Loucy (cell line): Measurements from ENCODE around the gene DNAJC16.
"Not testable (repeated sequence)": the region's sequence is repeated elsewhere in the genome, so short reads cannot be mapped to it uniquely, and the experiment has no call there.

Source experiments
- H2AFZ ChIP-seq: fragments of 200-600 bp; sonication (generic); 2 replicates; pipeline ENCODE4 v1.6.0; 2016; ENCODE audit warnings: antibody characterized with exemption, mild to moderate bottlenecking, low read length, moderate library complexity
- H3F3A ChIP-seq: fragments of 200-600 bp; 2 replicates; pipeline ENCODE4 v1.6.0; 2016; ENCODE audit warnings: antibody characterized with exemption, low read depth, mild to moderate bottlenecking
- H3K27me3 ChIP-seq: fragments of 200-600 bp; sonication (generic); 2 replicates; pipeline ENCODE4 v1.6.1; 2014; ENCODE audit warnings: low read length, mild to moderate bottlenecking; ENCODE audit not compliant: insufficient read depth, poor library complexity, severe bottlenecking
- H3K36me3 ChIP-seq: fragments of 200-600 bp; sonication (generic); 2 replicates; pipeline ENCODE4 v1.6.1; 2016; ENCODE audit warnings: low read length; ENCODE audit not compliant: insufficient read depth
- H3K4me1 ChIP-seq: fragments of 200-600 bp; sonication (generic); 2 replicates; pipeline ENCODE4 v1.5.1; 2014; ENCODE audit warnings: low read length, mild to moderate bottlenecking; ENCODE audit not compliant: insufficient read depth, poor library complexity, severe bottlenecking
- H3K4me2 ChIP-seq: fragments of 200-600 bp; sonication (generic); 2 replicates; pipeline ENCODE4 v1.6.0; 2014; ENCODE audit warnings: antibody characterized with exemption, low read length, low read depth, mild to moderate bottlenecking; ENCODE audit not compliant: poor library complexity, severe bottlenecking
- H3K4me3 ChIP-seq: fragments of 200-600 bp; sonication (generic); 2 replicates; pipeline ENCODE4 v1.5.1; 2014; ENCODE audit warnings: low read length, mild to moderate bottlenecking, mixed read lengths; ENCODE audit not compliant: poor library complexity, severe bottlenecking
- H3K79me2 ChIP-seq: fragments of 200-600 bp; sonication (generic); 2 replicates; pipeline ENCODE4 v1.6.1; 2014; ENCODE audit warnings: low read length; ENCODE audit not compliant: insufficient read depth
- H3K9ac ChIP-seq: fragments of 200-600 bp; sonication (generic); 2 replicates; pipeline ENCODE4 v1.6.0; 2014; ENCODE audit warnings: mild to moderate bottlenecking, low read depth, low read length, moderate library complexity; ENCODE audit not compliant: poor library complexity, severe bottlenecking
- H3K9me2 ChIP-seq: fragments of 200-600 bp; sonication (generic); replicated peaks from 2 replicates; pipeline ENCODE4 v1.6.1; 2016; ENCODE audit warnings: low read depth, low read length, mixed read lengths
- H3K9me3 ChIP-seq: fragments of 200-600 bp; sonication (generic); 2 replicates; pipeline ENCODE4 v1.6.1; 2014; ENCODE audit warnings: mild to moderate bottlenecking, antibody characterized with exemption, low read length, low read depth; ENCODE audit not compliant: insufficient read depth
- H4K20me1 ChIP-seq: fragments of 200-600 bp; sonication (generic); 2 replicates; pipeline ENCODE4 v1.6.0; 2014; ENCODE audit warnings: antibody characterized with exemption, low read length, mild to moderate bottlenecking; ENCODE audit not compliant: insufficient read depth, poor library complexity, severe bottlenecking
- EZH2phosphoT487 ChIP-seq: fragments of 200-600 bp; IDR thresholded peaks from 2 replicates; pipeline ENCODE4 v1.6.1; 2018; ENCODE audit warnings: antibody characterized with exemption, mild to moderate bottlenecking, moderate library complexity, borderline replicate concordance
- TF ChIP-seq, protein P1 (sequence below): fragments of 200-600 bp; sonication (generic); conservative IDR thresholded peaks from 2 replicates; pipeline ENCODE4 v1.5.1; 2014; ENCODE audit warnings: mild to moderate bottlenecking, antibody characterized with exemption, low read length

Gene DNAJC16

DNA sequence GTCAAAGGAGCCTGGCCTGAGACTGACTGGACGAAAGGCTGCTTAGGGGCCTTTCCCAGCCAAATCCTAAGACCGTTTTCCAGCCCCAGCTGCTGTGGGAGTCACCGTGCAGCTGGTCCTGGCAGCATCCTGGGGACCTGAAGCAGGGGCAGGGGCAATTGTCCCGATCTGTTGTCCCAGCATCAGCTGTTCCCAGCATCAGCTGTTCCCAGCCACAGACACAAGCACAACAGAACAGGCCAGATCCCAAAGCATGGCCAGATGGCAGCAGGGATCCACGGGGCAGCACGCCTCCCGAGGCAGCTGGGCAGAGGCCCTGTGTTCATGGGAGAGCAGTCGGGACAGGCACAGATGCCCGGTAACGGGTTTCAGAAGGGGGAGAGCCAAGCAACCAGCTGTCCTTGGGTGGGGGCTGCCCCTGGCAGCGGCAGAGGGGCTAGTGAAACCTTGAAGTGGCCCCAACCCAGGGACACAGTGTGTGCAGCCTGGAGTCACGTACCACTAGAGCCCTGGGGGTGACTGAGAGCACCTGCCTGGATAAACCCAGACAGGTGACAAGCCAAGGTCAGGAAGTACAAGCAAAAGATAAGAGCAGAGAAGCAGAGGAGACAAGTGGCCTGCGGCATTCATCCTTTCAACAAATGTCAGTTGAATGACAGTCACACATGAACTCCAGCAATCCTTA lies 37.5 kb upstream of the DNAJC16 start:
- TF ChIP-seq EZH2phosphoT487 = no peak
- TF ChIP-seq, protein P1, sequence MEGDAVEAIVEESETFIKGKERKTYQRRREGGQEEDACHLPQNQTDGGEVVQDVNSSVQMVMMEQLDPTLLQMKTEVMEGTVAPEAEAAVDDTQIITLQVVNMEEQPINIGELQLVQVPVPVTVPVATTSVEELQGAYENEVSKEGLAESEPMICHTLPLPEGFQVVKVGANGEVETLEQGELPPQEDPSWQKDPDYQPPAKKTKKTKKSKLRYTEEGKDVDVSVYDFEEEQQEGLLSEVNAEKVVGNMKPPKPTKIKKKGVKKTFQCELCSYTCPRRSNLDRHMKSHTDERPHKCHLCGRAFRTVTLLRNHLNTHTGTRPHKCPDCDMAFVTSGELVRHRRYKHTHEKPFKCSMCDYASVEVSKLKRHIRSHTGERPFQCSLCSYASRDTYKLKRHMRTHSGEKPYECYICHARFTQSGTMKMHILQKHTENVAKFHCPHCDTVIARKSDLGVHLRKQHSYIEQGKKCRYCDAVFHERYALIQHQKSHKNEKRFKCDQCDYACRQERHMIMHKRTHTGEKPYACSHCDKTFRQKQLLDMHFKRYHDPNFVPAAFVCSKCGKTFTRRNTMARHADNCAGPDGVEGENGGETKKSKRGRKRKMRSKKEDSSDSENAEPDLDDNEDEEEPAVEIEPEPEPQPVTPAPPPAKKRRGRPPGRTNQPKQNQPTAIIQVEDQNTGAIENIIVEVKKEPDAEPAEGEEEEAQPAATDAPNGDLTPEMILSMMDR = no peak
- no peaks in the 10 kb centered on the region for H3K79me2 ChIP-seq
- no peak overlapping the region for H3K9ac ChIP-seq
- no peak overlapping the region for H3K4me2 ChIP-seq
- H3K4me1 ChIP-seq = peaks cover 24% of the 10 kb centered on the region
- H3K9me2 ChIP-seq = no peaks in the 10 kb centered on the region
- H3K4me3 ChIP-seq = no peak overlapping the region
- H3K36me3 ChIP-seq = no peaks in the 10 kb centered on the region; the same call in 1 of the 2 replicates
- H2AFZ ChIP-seq = no peak overlapping the region
- no peaks in the 10 kb centered on the region for H4K20me1 ChIP-seq
- 0 out of 2 replicates have a peak, but pooled peaks cover 2% of the 10 kb centered on the region for H3F3A ChIP-seq
- no peaks in the 10 kb centered on the region for H3K27me3 ChIP-seq
- H3K9me3 ChIP-seq = no peaks in the 10 kb centered on the region

DNA sequence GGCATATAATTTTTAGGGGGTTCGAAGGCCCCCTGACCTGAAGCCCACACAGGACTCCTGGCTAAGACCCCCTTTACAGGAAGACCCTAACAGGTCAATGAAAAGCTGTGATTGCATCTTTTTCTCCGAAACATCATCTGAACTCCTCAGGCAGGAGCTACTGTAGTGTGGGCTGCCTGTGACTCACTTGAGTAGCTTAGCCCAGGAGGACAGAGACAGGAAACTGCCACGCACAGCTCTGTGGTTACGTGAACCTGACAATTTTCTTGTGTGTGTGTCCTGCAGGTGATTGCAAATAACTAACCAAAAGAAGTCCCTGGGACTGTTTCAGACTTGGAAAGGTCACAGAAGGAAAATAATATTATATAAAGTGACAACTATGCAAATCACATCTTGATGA lies 35.6 kb upstream of the DNAJC16 start:
- not testable (repeated sequence) for H3K79me2 ChIP-seq, H3K36me3 ChIP-seq, H3F3A ChIP-seq, H3K9me2 ChIP-seq, H4K20me1 ChIP-seq, H3K27me3 ChIP-seq, H2AFZ ChIP-seq, H3K9me3 ChIP-seq
- Histone ChIP-seq H3K9ac (peak overlapping the region; percentile 34), H3K4me2 (peak overlapping the region; percentile 50), H3K4me3 (peak overlapping the region; percentile 23), H3K4me1 (peaks cover 24% of the 10 kb centered on the region)

DNA sequence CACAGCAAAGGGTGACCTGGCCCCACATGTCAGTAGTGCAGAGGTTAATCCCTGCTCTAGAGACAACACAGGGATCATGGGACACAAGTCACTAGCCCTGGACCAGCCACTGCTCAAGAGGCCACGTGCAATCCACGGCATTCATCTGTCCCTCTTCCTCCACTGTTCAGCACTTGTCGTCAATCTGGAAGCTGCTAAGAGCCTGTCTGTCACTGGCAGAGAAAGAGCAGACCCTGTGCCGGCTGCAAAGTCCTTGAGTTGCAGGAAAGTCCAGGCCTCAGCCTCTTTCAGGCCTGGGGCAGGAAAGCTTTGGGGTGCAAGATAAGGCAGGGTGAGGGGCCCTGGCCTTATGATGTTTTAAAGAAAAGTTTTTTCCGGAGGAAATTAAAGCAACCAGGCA lies 34.1 kb upstream of the DNAJC16 start:
- H2AFZ ChIP-seq = no peak overlapping the region
- no peaks in the 10 kb centered on the region for H3K9me2 ChIP-seq
- H3K36me3 ChIP-seq = no peaks in the 10 kb centered on the region; the same call in 1 of the 2 replicates
- peaks cover 24% of the 10 kb centered on the region for H3K4me1 ChIP-seq
- no peaks in the 10 kb centered on the region for H3K79me2 ChIP-seq
- H3K9ac ChIP-seq = peak overlapping the region; percentile 36
- TF ChIP-seq, protein P1 = no peak
- TF ChIP-seq EZH2phosphoT487 = no peak
- no peaks in the 10 kb centered on the region for H4K20me1 ChIP-seq
- H3K27me3 ChIP-seq = no peaks in the 10 kb centered on the region
- H3K4me2 ChIP-seq = no peak overlapping the region
- no peak overlapping the region for H3K4me3 ChIP-seq
- no peaks in the 10 kb centered on the region for H3K9me3 ChIP-seq
- H3F3A ChIP-seq = 0 out of 2 replicates have a peak, but pooled peaks cover 2% of the 10 kb centered on the region
